ENCODE data around the gene NRG2.

The NRG2 gene

DNA sequence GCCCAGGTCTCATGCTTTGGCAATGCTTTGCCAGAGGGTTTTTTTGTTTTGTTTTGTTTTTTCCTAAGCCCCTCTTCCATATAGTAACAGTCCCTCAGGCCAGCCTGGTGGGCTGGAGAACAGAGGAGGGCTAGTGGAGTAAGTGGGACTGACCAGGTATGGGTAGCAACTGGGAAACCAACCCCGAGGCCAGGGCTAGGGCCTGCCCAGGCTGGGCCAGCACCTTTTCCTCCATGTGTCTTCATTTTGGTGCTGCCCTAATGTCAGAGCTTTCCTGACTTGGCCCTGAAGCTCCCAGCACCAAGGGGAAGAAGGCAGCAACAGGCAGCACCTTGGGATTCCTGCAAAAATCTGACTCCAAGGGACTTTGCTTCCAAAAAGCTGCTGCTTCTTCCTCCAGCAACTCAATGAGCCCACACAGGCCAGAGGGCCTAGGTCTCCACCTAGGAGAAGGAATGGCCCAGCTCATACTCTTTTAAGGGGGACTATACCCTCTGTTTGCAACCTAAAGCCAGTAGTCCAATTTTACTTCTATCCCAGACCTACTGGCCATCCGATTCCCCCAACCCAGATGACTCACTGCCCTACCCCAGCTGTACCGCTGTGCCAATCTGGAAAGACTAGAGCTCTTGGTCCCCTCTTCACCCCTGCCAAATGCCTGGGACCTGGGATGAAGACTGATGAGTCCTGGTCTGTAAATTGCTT is 142.4 kb downstream of the NRG2 start:
- no peak for DNase-seq

DNA sequence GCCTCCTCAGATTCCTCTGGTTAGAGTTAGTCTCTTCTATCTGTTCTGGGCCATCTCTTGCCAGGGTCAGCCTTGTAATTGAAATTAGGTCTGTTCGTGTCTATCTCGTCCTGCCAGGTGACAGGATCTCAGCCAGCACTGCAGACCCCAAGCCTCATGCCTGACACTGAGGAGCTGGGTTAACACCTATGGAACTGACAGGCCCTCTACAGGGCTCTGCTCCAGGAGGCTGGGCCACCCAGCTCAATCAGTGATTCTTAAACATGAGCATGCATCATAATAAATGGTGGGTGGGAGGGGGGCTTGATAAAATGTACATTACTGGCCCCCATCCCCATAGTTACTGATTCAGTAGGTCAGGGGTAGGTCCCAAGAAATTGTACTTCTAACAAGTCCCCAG is 144.1 kb downstream of the NRG2 start:
- no peak for DNase-seq

DNA sequence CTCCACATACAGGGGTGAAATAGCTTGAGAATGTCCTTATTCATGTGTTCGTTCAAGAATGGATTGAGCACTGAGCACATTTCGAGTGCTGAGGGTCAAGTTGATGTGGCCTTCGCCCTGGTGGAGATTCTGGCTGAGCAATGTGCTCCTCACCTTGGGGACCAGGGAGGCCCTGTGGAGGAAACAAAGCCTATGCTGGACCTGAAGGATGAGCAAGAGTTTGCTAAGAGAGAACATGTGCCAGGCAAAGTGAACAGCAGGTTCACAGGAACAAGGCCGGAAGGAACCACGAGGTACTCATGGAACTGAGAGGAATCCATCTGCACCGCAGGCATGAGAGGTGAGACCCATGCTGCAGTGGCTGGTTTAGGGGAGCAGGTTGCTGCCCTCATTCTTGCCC is 145.1 kb downstream of the NRG2 start:
- DNase-seq, result no peak

DNA sequence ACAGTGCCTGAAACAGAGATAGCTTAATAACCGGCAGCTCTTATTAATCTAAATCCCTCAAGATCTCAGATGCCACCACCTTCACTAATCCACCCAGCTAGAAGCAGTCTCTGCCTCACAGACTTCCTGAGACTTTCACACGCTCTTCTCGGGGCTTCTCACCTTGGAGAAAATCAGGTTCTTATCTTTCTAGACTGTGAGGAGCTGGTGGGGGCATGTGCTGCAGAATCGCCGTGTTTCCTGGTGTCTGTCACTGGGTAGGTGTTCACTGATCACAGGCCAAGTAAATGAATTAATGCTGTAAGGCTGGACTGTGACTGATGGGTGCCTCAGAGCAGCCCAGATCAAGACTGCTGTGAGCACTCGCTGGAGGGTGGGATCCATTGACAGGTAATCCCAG is 145.8 kb downstream of the NRG2 start:
- DNase-seq, result no peak

DNA sequence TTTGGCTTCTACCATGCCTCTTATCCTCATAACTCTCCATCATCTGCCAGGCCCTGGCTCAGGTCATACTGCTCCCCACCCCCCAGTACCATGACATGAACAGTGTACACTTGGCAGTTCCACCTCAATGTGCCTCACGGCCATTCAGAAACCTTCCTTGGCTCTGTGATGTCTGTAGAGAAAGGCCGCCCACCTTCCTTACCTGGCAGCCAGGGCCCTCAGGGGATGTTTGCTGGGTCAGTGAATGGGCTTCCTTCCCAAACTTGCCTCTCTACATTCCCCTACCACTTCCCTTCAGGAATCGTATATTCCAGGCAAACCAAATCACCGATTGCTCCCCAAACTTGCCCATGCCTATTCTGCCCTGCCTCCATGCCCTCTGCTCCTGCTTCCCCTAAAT is 146.4 kb downstream of the NRG2 start:
- DNase-seq, result no peak

DNA sequence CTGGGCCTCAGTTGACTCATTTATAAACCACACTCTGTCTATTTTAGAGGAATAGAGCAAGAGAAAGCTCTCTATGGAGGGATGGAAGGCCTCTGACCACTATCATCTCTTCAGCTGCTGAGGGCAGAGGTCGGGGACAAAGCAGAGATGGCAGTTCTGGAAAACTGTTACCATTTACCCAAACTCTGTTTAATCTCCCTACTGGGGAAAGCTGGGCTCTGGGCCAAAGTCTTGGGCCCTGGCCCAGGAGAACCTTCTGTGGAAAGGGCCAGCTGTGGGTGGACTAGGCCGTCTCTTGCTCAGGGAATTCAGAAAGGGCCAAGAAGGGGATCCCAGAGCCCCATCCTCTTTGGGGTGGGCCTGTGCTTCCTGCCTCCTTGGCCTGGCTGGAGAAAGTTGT is 147.5 kb downstream of the NRG2 start:
- no peak for DNase-seq

DNA sequence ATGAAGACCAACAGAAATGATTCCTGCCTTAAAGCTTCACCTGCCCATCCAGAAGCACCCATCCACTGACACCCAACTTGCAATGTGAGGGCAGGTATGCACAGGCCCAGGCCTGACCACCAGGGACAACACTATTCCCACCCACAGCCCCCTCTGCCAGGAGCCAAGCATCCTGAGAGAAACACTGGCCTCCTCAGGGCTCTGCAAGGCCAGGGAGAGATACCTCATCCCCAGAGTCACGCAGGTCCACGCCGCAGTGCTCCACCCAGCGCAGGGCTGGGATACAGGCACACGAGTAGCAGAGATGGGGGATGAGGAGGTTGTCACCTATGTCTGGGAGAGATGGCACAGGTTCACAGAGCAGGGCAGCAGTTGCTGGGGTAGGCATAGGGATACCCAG is 148.1 kb downstream of the NRG2 start:
- no peak for DNase-seq

DNA sequence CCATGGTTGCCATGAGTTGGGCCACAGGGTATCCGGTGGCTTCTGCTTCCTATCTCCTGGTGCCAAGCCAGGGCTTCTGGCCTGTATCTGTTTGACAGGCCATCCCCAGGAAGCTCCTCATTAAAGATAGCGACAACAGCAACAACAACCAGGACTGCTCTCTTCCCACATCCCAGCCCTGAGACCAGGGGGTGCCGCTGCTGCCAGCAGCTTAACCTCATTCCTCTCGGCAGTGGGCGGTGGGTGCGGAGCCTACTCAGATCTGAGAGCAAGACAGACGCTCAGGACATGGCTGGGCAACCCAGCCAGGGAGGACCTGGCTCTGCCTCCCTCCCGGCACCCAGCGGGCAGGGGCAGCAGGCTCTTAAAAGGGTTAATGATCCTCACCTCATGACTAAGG is 149.2 kb downstream of the NRG2 start:
- no peak for DNase-seq

DNA sequence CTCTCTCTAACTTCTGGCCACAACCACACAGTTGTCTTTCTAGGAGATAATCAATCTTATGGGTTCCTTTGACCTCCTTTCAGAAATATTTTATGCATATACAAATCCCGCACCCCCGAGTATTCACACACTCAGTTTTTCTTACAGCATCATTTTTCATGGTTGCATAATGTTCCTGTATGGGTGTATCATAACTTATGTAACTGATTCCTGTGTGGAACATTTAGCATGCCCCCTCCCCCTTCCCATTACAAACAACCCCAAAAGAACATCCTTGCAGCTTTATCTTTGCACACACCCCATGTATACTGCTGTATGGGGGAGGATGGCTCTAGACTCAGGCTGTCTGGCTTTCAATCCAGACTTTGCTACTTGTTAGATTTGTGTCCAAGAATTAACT is 153.7 kb downstream of the NRG2 start:
- no peak for DNase-seq

DNA sequence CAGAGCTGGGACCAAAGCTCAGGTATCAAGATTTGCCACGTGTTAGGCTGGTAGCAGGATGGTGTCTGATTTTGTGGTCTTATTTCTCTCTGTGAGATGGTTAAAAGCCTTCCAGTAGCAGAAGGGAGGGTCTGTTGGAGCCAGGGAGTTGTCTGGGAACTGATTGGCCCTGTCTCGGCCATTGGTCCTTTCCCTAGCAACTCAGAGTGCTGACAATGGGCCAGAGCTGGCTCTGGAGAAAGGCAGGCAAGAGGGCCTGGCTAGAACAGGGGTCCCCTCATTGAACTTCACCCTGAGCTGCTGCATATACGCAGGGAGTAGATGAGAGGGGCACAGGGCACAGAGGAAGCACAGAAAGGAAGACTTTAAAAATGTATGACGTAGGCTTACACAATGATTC is 154.7 kb downstream of the NRG2 start:
- no peak for DNase-seq

DNA sequence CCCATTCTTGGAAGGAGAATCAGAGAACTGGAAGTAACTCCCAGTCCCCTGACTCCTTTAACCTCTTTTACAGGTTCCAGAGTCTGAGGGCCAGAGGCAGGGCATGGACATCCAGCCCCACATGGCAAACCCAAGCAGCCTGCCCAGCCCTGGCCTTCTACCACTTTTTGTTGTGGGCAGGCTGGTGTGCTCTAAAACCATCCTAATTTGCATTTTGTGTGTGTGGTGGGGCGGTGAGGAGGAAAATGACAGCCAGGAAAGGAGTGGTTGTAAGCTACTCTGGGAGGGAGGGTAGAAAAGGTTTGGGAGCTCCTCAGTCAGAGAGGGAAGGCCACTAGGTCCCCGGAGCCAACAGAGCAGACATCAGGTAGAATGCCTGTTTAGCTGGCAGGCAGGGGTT is 156.9 kb downstream of the NRG2 start:
- no peak for DNase-seq

DNA sequence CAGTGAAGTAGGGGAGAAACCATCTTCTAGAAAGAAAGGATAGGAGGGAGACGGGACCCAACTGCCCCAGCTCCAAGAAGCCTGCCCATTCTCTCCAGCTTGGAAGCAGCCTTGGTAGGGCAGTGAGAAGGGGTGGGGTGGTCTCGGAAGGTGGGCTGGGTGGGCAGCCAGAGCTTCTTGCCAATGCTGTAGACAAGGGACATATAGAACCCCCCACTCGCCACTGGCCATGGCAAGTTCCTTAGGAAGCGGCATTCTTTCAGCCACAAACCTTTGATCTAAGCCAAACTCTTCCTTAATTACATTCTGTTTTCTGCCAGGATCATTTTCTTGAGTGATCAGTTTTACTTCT is 157.3 kb downstream of the NRG2 start:
- DNase-seq, result no peak

DNA sequence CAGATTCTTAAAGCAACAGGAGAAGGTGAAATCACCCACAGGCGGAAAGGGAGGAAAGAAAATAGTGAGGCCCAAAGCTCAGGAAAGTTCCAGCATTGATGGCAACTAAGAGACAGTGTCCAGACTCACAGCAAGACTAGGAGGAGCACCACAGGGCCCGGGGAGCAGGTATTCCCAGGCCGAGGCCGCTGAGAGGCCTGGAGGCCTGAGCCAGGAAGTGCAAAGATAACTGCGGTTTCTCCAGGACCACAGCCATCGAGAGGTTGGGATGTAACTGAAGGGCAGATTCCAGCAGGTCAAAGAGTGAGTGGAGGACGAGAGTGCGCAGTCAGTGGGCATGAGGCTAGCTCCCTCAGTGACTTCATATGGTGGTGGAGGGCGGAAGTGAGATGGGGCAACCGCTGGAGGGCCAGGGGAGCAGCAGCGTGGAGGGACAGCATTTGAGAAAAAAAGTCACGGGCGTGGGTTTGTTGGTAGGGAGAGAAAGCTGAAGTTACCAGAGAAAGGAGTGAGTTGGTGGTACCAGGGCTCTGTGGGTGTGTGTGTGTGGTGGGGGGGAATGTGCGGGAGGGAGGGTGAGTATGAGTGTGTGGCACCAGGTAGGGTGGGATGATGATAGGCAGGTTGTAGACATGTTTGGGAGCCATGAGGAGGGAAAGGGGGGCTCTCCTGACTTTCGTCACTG is 157.8 kb downstream of the NRG2 start:
- no peak for DNase-seq

DNA sequence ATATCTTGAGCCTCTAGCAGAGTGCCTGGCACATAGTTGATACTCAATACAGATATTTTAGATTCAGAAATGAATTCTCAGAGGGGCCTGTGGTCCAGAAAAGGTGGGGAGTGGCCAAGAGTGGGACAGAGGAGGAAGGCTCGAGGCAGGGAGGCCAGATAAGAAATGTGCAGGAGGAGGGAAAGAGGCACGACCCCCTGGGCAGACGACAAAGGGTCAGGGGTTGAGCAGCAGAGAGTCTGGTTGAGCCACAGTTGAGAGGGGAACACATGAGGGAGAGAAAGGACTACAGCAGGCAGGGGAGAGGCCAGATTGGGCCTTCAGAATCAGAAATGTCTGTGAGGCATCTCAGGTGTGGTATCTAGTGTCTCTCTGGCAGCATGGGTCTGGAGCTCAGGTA is 158.4 kb downstream of the NRG2 start:
- DNase-seq, result no peak

DNA sequence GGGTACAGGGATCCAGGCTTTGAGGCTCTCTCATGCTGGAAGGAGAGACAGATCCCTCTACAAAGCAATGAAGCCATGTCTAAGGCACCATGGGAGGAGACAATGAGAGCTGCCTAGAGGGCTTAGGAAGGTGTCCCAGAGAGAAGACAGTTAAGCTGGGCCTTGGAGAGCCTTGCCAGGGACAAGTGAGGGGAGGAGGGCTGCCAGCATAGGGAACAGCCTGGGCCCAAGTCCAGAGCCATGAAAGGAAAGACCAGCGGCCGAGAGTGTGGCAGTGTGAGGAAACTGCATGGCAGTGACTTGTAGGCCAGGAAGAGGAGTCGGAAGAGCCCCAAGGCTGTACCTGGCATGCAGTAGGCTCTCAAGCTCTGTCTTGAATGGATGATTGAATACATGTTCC is 159.0 kb downstream of the NRG2 start:
- no peak for DNase-seq

DNA sequence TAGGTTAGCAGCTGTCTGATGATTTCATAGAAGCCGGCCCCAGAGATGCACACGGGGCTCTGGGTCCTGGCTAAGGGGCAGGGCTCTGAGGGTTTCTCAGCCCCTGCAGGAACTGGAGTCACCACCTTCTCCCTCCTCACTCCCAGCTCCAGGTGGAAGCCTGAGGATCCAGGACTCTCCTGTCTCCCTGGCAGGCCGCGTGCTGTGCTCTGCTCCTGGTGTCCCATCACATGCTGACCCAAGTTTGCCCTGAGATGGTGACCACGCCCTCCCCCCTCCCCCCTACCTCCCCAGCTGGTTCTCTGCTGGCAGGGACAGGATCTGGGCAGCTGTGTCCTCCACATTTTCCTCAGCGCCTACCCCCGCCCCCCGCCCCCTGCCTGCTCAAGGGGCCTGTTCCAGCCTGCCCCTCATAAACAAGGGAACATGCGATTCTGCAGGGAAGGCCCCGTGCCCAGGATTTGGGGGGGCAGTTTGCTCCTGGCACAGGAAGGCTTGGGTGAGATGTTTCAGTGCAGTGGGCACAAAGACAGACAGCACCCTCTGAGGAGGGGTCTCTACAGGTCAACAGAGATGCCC is 160.0 kb downstream of the NRG2 start:
- DNase-seq, result no peak

DNA sequence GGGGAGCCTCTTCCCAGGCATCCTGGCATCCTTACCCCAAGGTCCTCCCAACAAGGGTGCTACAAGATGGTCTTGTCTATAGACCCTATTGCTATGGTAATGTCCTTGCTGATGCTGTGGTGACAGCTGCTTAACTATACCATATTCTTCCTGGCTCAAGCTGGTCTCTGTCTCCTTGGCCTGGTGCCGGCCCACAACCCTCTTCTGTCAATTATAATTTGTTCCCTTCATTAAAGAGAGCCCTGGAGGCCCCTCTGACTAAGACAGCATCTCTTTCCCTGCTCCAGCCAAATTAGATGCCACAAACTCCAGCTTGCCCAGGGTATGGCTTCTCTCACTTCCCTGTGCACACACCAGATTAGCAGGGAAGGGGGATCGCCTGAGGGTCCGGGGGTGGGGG is 160.8 kb downstream of the NRG2 start:
- no peak for DNase-seq

DNA sequence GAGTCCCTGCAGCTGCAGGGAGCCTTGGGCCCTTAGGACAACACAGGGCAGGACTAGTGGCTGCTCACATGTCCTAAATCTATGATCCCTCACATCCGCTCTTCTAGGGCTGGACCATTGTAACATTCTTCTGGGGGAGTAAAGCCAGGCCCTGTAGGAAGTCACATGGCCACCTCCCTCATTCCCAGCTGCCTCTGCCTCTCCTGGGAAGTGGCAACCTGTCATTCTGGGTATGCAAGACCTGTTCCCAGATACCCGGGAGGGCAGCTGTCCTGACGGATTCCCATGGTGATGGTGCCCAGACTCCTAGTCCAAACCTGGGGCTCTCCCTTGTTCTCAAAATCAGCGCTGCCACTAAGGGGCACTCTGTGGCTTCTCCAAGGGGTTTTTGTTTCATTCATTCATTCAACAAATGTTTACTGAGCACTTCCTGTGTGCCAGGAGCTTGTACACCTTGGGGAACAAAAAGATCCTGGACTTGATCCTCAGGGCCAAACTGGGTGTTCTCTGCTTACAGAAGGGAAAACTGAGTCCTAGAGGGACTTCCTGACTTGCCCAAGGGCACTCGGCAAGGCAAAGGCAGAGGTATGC is 161.9 kb downstream of the NRG2 start:
- DNase-seq, result no peak

DNA sequence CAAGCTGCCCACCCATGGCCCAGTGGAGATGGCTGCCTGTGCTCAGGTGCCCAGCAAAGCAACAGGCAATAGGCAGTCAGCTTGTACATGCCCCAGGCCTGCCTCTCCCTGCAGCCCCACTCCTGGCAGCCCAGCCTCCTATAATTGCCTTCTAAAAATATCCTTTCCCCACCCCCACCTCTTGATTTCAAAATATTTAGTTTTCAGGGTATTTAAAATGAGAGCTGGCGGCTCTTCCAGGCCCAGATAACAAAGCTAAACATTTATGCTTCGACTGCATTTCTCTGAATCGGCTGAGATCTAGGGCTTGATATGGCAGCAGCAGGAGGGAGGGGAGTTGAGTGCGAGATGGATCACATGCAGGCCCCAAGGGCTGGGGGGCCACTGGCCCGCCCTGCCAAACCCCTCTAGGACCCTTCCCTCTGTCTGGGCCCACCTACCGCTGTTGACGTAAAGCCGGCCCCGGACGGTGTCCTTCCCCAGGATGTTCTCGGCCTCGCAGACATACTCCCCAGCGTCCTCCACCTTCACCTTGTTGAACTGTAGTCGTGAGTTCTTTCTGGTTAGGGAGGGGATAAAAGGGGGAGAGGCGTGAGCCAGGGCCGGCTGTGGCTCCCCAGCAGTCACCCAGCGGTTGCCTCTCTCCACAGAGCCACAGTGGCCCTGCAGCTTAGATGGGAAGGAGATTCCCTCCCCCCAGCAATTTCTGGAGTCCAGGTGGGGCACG is 162.5 kb downstream of the NRG2 start:
- no peak for DNase-seq

DNA sequence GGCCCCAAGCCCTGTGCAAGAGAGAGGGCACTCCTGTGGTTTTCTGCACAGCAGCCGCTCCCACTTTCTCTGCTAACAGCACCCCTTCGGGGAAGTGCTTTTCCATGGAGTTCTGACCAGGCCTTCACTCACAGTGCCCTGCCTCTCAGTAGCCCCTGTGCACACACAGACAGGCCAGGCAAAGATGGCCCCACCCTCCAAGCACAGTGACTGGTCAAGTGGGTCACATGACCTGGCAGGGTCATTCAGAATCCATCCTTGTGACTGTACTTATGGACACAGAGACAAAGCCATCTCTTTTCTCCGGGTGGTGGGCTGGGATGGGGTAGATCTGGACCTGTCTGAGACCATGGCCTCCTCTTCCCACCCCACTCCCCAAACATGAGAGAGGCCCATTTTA is 165.0 kb downstream of the NRG2 start:
- DNase-seq, result no peak

DNA sequence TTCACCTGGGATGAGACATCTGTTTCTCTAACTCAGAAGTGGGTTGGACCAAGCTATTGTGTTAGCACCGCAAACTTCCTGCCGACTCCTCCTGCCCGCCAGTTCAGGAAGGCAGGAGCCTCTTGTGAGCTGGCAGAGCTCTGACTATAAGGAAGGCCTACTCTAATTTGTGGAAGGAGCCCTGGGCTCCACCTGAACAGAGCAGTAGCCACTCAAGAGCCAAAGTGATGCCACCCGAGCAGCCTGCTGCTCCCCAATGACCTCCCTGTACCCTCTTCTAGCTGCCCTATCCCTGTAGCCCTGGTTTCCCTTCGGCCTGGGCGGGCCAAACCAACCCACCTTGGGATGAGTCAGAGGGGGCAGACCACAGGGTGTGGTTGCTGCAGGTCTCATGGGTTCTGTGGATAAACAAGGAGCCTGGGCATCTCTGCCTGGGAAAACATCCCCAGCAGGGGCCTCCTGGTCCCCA is 165.9 kb downstream of the NRG2 start:
- DNase-seq, result no peak

DNA sequence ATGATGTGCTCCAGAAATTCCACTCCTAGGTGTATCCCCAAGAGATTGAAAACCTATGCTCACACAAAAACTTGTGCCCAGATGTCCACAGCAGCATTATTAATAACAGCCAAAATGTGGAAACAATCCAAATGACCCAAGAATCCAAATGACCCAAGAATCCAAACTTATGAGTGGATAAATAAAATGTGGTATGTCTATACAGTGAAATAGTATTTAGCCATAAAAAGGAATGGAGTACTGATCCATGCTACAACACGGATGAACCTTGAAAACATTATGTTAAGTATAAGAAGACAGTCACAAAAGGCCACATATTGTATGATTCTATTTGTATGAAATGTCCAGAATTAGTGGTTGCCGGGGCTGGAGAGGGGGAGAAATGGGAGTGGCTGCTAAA is 167.1 kb downstream of the NRG2 start:
- DNase-seq, result no peak
